Smooth muscle cell (in vitro differentiated cells): ENCODE measurements around the gene CPNE7. TPM values are rescaled to one million over a fixed set of nuclear protein-coding genes. Genes with fewer than 3 reads are reported as not detected.

Experiments used
- DNase-seq: peaks from one replicate; lab custom pipeline; 2025; ENCODE audit not compliant: unreplicated experiment; lab: John Stamatoyannopoulos, UW
- H2AFZ ChIP-seq: fragments of 200-600 bp; sonication (generic); 2 replicates; pipeline ENCODE4 v1.6.0; 2016; ENCODE audit warnings: antibody characterized with exemption, low read depth, mild to moderate bottlenecking
- H3F3A ChIP-seq: fragments of 200-600 bp; sonication (generic); 2 replicates; pipeline ENCODE4 v1.6.0; 2017; ENCODE audit warnings: antibody characterized with exemption, low read depth
- H3K27ac ChIP-seq: fragments of 200-600 bp; sonication (generic); 2 replicates; pipeline ENCODE4 v1.5.1; 2016; ENCODE audit warnings: low read depth, mild to moderate bottlenecking
- H3K27me3 ChIP-seq: fragments of 200-600 bp; sonication (generic); 2 replicates; pipeline ENCODE4 v1.6.1; 2016; ENCODE audit warnings: low read depth, mild to moderate bottlenecking
- H3K36me3 ChIP-seq: fragments of 200-600 bp; sonication (generic); 2 replicates; pipeline ENCODE4 v1.5.1; 2016; ENCODE audit warnings: low read depth
- H3K4me1 ChIP-seq: fragments of 200-600 bp; sonication (generic); 2 replicates; pipeline ENCODE4 v1.5.1; 2016; ENCODE audit warnings: low read depth
- H3K4me2 ChIP-seq: fragments of 200-600 bp; sonication (generic); 2 replicates; pipeline ENCODE4 v1.6.0; 2016; ENCODE audit warnings: mild to moderate bottlenecking
- H3K4me3 ChIP-seq: fragments of 200-600 bp; sonication (generic); 2 replicates; pipeline ENCODE4 v1.5.1; 2016; ENCODE audit warnings: mild to moderate bottlenecking
- H3K79me2 ChIP-seq: fragments of 200-600 bp; sonication (generic); 2 replicates; pipeline ENCODE4 v1.6.0; 2016; ENCODE audit warnings: low read depth, mild to moderate bottlenecking
- H3K9ac ChIP-seq: fragments of 200-600 bp; sonication (generic); 2 replicates; pipeline ENCODE4 v1.6.0; 2016; ENCODE audit warnings: low read depth
- H3K9me3 ChIP-seq: fragments of 200-600 bp; sonication (generic); replicated peaks from 2 replicates; pipeline ENCODE4 v1.5.1; 2016; ENCODE audit warnings: low read depth
- H4K20me1 ChIP-seq: fragments of 200-600 bp; sonication (generic); 2 replicates; pipeline ENCODE4 v1.6.0; 2016; ENCODE audit warnings: low read depth
- WGBS: methylation state at CpG from one replicate; pipeline ENCODE4 v1.1.7; 2016; ENCODE audit warnings: low lambda C conversion rate; 5-methylcytosine and 5-hydroxymethylcytosine counted together
- polyA plus RNA-seq: library from polyadenylated mRNA; unstranded; fragments of >200 nt; fragmentation: Nextera tagmentation; extraction: Ambion mirVana; gene quantifications from 2 replicates; pipeline ENCODE4 v1.2.1, GENCODE V29; 2016
- total RNA-seq: library from RNA; depleted of rRNA; stranded (reverse); fragments of >200 nt; gene quantifications from 2 replicates; pipeline ENCODE4 v1.2.3, GENCODE V29; 2014
- TF ChIP-seq, protein P1 (sequence below): fragments of 200-600 bp; sonication (generic); IDR thresholded peaks from 2 replicates; pipeline ENCODE4 v1.5.1; 2017; ENCODE audit warnings: borderline replicate concordance, mild to moderate bottlenecking, antibody characterized with exemption; ENCODE audit not compliant: insufficient read depth, poor library complexity, severe bottlenecking

The CPNE7 gene
- total and polyA plus RNA-seq, 2 experiments from 2014 or later = 0.14 to 0.58 TPM

DNA sequence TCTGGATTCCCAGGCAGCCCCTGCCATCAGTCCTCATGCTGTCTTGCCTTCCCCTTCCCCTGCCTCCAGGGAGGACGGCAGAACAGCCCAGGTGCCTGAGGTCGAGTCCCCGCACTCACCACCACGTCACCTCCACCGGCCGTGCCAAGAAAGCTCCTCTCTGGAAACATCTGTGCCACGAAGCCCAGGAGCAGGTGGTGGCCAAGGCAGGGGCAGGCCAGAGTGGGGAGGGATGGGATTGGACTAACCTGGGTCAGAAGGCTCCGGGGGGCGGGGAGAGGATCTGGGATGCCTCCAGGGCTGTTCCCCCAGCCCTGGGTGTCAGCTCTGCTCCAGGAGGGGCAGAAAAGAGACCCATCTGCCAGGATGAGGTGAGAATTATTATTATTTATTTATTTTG is 30.4 kb downstream of the CPNE7 start:
- no peaks in the 10 kb centered on the region for H4K20me1 ChIP-seq
- H3K4me3 ChIP-seq = no peak overlapping the region
- DNase-seq = no peak
- no peaks in the 10 kb centered on the region for H3K36me3 ChIP-seq
- 90% methylated on average over 9 of the region's 9 CpGs for WGBS
- no peaks in the 10 kb centered on the region for H3K79me2 ChIP-seq
- H3K27me3 ChIP-seq = no peaks in the 10 kb centered on the region
- peaks cover 4% of the 10 kb centered on the region for H3F3A ChIP-seq
- H3K9ac ChIP-seq = no peak overlapping the region
- no peak overlapping the region for H3K27ac ChIP-seq
- TF ChIP-seq, protein P1, sequence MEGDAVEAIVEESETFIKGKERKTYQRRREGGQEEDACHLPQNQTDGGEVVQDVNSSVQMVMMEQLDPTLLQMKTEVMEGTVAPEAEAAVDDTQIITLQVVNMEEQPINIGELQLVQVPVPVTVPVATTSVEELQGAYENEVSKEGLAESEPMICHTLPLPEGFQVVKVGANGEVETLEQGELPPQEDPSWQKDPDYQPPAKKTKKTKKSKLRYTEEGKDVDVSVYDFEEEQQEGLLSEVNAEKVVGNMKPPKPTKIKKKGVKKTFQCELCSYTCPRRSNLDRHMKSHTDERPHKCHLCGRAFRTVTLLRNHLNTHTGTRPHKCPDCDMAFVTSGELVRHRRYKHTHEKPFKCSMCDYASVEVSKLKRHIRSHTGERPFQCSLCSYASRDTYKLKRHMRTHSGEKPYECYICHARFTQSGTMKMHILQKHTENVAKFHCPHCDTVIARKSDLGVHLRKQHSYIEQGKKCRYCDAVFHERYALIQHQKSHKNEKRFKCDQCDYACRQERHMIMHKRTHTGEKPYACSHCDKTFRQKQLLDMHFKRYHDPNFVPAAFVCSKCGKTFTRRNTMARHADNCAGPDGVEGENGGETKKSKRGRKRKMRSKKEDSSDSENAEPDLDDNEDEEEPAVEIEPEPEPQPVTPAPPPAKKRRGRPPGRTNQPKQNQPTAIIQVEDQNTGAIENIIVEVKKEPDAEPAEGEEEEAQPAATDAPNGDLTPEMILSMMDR = no peak
- H3K4me1 ChIP-seq = peaks cover 8% of the 10 kb centered on the region
- no peaks in the 10 kb centered on the region for H3K9me3 ChIP-seq
- H2AFZ ChIP-seq = no peak overlapping the region
- H3K4me2 ChIP-seq = no peak overlapping the region

DNA sequence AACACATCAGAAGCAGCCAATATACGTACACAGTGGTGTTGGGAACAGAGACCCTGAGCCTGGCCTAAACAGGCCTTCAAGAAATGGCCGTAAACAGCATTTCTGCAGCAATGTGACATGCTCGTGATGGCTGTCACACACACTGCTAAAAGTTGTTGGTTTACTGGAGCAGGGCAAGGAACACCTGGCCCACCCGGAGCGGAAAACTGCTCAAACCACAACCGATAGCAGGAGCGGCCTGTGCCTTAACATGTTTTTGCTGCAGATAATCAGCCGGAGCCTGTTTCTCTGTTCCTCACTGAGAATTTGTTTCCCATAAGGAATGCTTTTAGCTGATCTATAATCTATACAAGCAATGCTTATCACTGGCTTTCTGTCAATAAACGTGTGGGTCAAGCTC is 31.9 kb downstream of the CPNE7 start:
- Histone ChIP-seq H3K79me2 (no peaks in the 10 kb centered on the region), H3K4me2 (no peak overlapping the region), H3K27me3 (no peaks in the 10 kb centered on the region), H2AFZ (no peak overlapping the region), H3F3A (peaks cover 4% of the 10 kb centered on the region), H3K4me3 (no peak overlapping the region), H3K36me3 (no peaks in the 10 kb centered on the region), H3K9ac (no peak overlapping the region), H3K9me3 (no peaks in the 10 kb centered on the region), H4K20me1 (no peaks in the 10 kb centered on the region), H3K27ac (no peak overlapping the region), H3K4me1 (no peaks in the 10 kb centered on the region)
- WGBS = 67% methylated on average over 9 of the region's 9 CpGs
- TF ChIP-seq, protein P1 = no peak
- DNase-seq = no peak

- no peaks in the 10 kb centered on the region for H3K9me3 ChIP-seq
- H3K4me1 ChIP-seq = no peaks in the 10 kb centered on the region
- no peaks in the 10 kb centered on the region for H3K36me3 ChIP-seq
- TF ChIP-seq, protein P1 = no peak
- no peak overlapping the region for H3K27ac ChIP-seq
- H4K20me1 ChIP-seq = no peaks in the 10 kb centered on the region
- no peaks in the 10 kb centered on the region for H3K27me3 ChIP-seq
- H3K4me2 ChIP-seq = no peak overlapping the region
- no peak overlapping the region for H3K9ac ChIP-seq
- WGBS = 89% methylated on average over 32 of the region's 32 CpGs
- no peak for DNase-seq
- H3F3A ChIP-seq = peaks cover under 1% of the 10 kb centered on the region
- H2AFZ ChIP-seq = no peak overlapping the region
- no peaks in the 10 kb centered on the region for H3K79me2 ChIP-seq
- no peak overlapping the region for H3K4me3 ChIP-seq
Observed at GRCh38 chr16:89607937-89608740, 32.6 kb downstream of the CPNE7 start.

- H3K79me2 ChIP-seq = no peaks in the 10 kb centered on the region
- 81% methylated on average over 1 of the region's 1 CpG for whole genome bisulfite sequencing
- no peaks in the 10 kb centered on the region for H3K36me3 ChIP-seq
- no peak overlapping the region for H3K27ac ChIP-seq
- H3K4me1 ChIP-seq = no peaks in the 10 kb centered on the region
- H2AFZ ChIP-seq = no peak overlapping the region
- no peaks in the 10 kb centered on the region for H4K20me1 ChIP-seq
- no peak for DNase-seq
- no peaks in the 10 kb centered on the region for H3F3A ChIP-seq
- TF ChIP-seq, protein P1 = no peak
- H3K4me2 ChIP-seq = no peak overlapping the region
- no peak overlapping the region for H3K4me3 ChIP-seq
- no peaks in the 10 kb centered on the region for H3K27me3 ChIP-seq
- H3K9ac ChIP-seq = no peak overlapping the region
- no peaks in the 10 kb centered on the region for H3K9me3 ChIP-seq
Observed at GRCh38 chr16:89610108-89610453, 34.5 kb downstream of the CPNE7 start.
